Measurements from ENCODE around the gene SLC12A8.
A peak's percentile ranks its signal among the peaks of the same experiment; 100 is the strongest.

SLC12A8 gene

DNA sequence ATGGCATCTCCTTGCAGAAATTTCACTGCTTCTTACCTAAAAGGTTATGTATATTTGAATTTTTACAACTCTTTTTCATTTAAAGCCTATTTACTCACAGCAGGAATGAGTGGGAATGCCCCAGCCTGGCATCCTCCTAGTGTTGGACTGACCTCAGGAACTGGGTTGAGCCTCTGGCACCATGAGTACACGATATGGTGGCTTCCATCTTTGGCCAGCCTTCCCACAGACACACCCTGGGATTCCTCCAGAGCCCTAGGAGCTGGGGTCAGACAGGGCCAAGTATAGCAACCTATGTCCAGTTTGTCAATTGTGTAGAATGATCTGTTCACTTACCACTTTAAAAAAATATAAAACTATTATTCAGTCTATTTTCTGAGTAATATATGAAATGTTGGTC is 99.6 kb downstream of the SLC12A8 start:
- DNase-seq: no peak

DNA sequence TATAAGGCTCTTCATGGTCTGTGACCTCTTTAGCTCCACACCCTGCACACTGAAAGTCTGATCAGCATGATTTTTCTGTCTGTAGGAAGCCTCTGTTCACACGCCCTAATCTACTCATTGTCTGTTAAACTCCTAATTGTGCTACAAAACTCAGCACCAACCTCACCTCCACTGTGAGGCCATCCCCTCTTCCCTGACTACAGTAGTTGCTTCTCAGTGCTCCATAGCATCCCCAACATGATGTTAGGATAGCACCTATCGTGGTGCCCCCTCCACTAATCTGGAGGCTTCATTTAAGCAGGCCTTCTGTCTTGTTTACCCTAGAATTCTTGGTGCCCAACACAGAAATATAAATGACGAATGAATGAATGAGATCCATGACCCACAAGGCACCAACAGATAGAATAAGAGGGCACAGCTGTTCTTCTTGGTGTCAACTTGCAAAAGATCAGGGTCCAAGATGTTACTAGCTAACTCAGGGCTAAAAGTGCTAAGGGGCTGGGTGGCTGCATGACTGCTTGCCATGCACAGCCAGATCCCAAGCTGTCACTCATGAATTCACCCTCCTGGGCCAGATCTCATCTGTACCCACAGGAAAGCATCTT is 101.6 kb downstream of the SLC12A8 start:
- no peak for DNase-seq

DNA sequence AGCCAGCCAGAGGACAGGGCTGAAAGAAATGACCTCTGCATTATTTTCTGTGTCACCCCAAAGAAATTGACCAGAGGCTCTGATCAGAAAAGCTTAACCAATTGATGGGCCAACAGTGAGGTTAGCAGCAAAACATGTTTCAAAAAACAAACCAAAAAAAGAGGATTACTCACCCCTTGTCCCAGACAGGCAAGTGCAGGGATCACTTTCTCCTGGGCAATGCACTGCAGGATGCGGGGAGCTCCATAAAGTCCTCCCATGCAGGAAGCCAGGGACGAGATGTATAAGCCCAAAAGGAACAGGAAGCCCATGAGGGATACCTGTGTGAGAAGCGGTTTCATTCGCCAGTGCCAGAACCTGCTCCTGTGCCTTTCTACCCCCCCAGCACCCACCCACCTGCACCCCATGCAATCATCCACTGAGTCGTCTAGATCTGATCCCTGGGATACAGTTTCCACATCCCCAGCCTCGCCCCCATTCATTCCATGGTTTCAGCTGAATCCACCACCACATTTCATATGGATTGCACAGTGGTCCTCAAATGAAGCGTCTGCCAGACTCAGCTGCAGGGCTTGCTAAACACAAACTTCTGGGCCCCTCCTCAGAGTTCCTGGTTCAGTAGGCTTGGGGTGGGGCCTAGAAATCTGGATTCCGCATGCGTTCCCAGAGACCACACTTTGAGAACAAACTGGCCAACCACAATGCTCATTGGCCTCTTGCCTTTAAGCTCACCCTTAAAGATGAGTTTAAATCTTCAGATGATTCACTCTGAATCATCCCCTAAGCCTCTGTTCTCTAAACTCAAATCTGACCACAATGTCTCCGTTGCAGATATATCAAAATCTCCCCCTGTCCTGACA is 102.3 kb downstream of the SLC12A8 start:
- DNase-seq: peak; percentile 98

DNA sequence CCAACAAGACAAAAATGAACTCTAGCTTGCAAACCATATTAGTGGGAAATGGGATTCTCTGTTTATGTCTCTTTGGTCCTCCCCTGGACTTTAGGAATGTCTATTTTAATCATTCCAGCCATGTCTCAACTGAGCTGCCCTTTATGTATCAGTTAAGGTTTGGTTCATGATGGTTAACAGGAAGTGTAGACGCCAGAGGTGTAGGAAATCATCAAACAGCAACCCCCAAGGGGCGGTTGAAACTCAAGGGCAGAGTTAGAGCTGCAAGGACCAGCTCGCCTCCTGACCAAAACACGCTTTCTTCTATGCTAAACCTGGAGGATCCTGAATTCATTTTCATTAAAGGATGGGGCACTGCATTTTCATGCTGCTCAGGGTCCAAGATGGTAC is 103.0 kb downstream of the SLC12A8 start:
- DNase-seq: no peak

DNA sequence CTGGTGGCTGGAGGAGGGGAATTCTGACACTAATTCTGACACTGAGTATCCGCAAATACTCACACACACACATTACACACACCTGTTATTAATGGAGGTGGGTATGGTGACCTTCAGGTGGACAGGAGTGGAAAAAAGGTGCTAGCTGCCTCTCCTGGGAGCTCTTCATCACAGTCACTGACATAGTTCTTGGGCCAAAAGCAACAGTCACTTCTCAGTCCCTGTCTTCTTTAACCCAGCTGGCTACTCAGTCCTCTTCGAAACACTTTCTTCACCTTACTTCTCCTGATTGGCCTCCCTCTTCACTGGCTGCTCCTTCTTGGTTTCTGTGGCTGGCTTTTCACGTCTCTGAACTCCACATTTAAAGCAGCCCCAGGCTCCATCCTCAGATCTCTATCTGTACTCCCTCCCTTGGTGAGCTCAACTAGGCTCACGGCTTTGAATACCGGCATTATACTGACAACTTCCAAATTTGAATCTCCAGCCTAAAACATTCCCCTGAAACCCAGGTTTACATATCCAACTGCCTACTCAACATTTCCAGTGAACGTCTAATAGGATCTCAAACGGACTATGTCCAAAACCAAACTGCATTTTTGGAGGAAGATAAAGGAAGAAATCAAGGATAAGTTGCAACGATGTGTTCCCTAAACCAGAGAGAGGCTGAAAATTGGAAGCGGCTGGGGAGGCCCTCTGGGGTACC is 103.6 kb downstream of the SLC12A8 start:
- no peak for DNase-seq

DNA sequence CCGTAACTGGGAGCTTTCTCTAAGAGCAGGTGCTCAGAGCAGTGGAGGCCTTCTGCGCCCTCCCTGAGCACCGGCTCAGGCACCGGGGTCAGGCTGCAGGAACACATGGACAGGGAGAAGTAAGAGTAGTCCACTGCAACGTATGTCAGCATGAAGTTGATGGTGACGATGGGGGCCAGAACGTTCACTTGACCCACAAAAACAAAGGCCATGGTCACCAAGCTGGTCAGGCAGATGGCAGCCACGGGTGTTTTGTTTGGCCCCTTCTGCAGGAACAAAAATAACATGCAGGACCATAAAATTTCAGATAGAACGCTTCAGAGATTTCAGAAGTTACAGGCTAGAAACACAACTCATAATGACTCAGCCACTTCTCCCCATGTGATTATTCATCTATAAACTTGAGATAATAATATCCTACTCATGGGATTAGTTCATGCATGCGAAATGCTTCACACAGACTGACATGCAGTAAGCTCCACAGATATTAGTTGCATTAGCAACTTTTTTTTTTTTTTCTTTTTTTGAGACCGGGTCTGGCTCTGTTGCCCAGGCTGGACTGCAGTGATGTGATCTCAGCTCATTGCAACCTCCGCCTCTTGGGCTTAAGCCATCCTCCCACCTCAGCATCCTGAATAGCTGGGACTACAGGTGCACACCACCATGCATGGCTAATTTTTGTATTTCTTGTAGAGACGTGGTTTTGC is 104.5 kb downstream of the SLC12A8 start:
- DNase-seq: peak; percentile 93

DNA sequence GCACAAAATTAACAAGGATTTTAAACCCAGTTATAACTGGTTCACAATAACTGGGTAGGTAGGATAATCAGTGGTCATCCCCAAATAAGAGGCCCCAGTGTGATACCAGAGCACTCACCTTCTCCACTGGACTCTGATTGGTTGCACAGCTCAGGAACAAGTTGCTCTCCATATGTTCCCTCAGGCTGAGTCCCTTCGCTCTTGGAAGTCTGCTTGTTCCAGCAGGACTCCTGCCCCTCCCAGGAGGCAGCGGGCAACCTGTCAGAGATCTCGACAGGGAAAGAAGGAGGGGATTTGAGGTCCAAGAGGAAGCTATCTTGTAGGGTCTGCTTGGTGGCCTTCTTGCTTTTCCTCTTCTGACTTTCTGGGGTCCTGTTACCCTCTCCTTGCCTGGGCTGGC is 105.2 kb downstream of the SLC12A8 start:
- DNase-seq: no peak

DNA sequence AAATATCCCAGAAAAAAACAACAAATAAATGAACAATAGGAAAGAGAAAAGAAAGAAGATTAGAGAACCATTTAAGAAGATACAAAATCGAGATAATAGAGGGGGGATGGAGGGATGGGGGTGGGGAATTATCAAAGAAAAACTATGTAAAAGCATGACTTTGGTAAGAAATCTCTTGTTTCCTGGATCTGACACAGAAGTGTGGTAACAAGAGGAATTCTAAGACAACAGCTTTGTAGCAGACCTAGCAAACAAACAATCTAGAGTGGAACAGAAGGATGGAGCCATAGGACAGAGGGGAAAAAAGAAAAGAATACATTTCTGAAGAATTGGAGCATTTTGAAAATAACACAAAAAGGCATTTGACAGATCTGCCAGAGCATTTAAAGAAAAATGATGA is 107.4 kb downstream of the SLC12A8 start:
- no peak for DNase-seq

DNA sequence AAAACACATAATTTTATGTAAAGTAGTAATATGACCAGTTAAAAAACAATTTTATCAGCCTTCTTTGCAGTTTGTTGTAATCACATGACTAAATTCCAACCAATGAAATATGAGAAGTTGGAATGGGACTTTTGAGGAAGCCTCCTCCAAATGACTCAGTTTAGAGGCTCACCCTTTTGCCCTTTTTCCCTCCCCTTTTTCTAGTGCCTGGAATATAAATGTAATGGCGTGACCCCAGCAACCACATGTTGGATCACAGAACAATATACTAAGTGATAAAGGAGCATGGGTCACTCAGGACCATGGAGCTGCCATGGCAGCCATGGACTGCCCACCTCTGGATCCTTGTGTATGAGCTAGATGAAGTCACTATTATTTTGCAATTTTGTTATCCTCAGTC is 107.9 kb downstream of the SLC12A8 start:
- no peak for DNase-seq

DNA sequence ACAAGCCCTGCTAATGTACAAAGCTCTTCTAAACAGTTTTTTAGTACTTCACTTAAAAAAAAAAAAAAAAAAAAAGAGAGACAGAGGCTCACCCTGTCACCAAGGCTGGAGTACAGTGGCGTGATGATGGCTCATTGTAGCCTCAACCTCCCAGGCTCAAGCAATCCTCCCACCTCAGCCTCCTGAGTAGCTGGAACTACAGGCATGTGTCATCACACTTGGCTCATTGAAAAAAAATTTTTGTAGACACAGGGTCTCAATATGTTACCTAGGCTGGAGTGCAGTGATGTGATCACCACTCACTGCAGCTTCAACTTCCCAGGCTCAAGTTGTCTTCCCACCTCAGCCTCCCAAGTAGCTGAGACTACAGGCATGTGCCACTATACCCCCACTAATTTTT is 109.1 kb downstream of the SLC12A8 start:
- DNase-seq: no peak

DNA sequence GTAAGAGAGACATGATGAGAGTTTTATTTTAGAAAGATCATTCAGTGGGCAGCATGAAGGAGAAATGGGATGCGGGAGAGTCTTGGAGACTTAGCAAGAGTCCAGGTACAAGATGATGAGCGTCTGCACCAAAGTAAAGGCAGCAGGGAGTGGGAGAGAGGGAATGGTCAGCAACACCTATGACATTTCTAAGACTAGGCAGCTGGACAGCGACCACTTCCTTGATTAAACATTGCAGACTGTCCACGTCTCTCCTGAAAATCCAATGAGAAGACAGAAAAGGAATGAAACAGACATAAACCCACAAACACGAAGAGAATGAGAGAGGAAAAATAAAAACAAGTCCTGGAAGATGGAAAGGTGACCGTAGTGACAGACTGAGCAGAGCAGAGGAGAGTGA is 110.1 kb downstream of the SLC12A8 start:
- DNase-seq: no peak

DNA sequence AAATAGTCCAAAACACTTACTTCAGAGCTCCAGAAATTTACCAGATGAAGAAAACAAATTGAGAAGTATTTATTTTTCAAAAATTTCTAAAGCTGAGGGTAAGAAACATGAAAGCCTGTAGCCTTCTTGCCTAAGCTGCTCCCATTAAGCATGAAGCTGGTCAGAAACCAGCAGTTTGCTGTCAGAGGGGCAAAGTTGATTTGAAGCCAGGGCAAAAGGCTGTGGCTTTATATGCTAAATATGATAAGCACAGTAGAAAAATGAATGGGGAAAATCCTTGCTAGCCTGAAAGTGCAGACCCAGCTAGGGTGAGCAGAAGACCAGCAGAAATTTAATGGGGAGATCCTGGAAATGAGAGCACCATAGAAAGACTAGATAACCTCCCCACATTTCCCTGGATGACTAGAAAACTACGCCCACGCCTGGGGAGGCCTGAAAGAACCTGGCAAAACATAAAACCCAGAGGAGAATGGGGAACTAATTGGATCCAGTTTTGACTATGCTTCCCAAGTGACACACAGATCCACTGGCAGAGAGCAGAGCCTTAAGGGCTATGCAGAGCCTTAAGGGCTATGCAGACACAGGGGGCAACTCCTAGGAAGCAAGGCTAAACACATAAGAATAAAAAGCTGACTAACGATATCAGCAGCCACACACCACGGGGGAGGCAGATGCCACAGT is 113.8 kb downstream of the SLC12A8 start:
- peak; percentile 57 for DNase-seq

DNA sequence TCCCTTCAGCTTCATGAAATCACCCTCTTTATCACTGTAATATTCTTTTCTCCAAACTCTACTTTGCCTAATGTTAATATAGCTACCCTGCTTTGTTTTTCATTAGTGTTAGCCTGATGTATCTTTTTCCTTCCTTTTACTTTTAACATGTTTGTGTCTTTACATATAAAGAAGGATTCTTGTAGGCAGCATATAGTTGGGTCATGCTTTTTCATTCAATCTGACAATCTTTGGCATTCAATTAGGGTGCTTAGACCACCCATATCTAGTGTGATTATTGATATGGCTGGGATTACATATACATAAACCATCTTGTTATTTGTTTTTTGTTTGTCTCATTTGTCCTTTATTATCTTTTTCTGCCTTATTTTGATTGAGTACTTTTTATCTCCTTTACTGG is 121.9 kb downstream of the SLC12A8 start:
- DNase-seq: no peak

DNA sequence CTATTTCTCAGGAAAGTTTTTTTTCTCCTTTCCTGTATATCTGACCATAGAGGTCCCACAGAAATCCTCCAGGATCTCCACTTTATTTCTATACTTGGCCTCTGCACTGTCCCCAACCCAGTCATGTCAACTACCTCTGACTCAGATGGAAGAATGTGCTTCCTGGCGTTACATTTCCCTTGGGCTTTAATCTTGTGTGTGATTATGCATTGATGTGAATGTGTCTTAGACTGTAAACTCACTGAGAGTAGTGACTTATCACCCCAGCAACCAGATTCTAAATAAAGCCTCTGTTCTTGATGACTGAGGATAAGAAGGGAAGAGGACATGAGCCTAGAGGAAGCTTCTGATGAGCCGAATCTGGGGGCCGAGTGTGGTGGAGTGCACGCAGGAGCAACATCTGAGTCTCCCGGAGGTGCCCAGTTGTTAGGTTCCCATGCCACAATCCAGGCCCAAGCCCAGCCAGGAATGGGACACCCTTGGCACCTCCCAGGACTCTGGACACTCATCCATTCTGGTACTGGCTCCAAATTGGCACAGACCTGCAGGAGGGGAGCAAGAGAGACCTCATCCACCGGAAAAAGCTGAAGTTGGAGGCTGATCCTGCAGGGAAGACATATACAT is 124.7 kb downstream of the SLC12A8 start:
- peak; percentile 98 for DNase-seq

DNA sequence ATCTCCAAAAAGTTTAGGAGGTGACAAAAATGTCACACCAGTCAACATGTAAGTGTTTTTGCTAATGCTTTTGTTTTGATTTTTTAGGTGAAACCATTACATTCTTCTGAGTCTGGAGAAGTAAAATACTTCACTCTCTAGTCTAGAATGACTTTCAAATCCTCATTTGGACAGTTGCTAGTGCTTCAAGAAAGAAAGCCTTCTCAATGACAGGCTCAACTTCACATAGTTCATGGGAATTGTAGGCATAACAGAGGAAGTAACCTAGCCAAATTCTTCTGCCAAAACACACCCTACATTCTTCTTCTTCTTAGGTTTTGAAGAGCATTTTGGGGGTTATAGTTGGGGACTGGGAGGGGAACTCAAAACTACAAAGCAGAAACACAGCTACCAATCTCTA is 127.4 kb downstream of the SLC12A8 start:
- DNase-seq: no peak

DNA sequence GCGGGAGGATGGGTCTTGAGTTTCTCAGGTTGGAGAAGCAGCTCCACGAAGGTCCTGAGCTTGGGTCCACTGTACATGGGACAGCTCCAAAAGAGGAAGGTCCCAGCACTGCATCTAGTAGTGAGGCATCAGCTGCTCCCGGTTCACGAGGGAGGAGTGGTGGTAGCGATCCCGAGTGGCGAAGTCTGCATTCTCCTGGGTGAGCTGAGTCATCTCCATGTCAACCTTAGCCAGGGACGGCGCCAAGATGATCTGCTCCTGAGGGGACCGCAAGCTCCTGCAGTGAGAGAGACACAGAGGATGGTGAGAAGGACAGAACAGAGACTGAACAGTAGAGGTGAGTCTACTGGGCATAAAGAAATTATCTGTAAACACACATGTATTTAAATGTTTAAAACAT is 128.8 kb downstream of the SLC12A8 start:
- peak; percentile 78 for DNase-seq

DNA sequence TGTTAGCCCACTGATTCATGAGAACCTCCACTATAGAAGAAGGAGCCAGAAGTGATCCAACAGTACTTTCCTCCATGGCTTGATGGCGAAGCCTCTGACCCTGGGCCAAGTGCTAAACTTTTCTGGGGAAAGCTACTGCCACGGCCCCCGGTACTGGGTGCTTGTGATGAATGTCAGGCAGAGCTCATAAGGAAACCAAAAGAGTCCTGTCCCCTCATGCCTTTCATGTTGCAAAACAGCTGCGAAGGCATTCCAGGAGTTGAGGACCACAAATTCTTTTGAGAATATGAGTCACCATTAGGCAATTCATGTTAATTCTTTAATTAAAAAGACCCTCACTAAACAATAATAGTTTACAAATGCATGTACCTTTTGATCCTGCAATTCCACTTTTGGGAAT is 130.2 kb downstream of the SLC12A8 start:
- peak; percentile 67 for DNase-seq

DNA sequence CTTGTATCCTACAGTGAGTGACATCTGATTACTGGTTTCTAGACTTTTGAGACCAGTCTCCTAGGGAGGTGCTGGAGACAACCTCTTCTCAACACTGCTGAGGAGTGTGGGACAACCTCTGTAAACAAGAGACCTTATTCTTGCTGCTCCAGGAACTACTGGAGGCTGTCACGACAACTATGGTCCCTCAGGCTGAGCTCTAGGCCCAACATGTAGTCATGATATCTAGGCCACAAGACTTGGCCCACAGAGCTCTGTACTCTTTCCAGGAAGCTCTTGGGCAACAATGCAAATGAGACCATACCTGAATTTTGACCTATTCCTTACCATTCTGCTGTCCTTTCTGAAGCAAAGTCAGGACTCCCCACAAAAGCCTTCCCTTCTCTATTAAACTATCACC is 132.5 kb downstream of the SLC12A8 start:
- DNase-seq: no peak

DNA sequence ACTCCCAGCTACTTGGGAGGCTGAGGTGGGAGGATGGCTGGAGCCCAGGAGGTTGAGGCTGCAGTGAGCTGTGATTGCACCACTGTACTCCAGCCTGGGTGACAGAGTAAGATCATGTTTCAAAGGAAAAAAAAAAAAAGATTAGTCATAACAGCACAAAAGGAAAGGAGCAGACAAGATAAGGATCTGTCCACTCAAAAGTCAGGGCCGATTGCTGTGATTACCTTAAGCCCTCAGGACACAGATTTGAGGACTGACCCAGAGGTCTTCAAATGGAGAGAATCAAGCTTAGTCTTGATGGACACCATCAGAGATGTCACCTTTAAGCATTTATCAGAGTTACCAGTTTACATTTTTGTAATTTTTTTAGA is 132.9 kb downstream of the SLC12A8 start:
- DNase-seq: peak; percentile 32

DNA sequence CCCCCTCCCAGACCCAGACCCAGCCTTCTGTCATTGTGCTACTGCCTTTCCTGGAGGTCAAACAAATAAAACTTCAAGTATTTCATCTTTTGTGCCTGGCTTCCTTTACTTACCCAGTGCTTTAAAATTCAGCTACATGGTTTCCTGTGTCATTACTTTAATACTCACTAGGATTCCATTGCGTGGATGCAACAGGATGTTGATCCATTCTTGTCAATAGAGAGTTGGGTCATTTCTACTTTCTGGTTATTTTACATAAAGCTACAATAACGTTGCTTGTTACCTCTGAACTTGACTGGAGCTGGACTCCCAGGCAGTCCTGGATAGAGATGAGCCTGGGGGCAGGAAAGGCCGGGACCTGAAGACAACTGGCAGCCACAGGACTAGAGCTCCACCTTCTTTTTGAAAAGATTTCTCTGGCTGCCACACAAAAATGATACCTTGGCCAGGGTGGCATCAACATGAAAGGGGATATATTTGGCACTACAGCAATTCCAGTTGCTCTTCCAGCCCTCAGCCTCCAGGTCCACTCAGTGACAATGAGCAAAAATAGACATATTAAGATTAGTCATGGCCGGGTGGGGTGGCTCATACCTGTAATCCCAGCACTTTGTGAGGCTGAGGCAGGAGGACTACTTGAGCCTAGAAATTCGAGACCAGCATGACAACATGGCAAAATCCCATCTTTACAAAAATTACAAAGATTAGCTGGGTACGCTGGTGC is 133.4 kb downstream of the SLC12A8 start:
- DNase-seq: peak; percentile 56

DNA sequence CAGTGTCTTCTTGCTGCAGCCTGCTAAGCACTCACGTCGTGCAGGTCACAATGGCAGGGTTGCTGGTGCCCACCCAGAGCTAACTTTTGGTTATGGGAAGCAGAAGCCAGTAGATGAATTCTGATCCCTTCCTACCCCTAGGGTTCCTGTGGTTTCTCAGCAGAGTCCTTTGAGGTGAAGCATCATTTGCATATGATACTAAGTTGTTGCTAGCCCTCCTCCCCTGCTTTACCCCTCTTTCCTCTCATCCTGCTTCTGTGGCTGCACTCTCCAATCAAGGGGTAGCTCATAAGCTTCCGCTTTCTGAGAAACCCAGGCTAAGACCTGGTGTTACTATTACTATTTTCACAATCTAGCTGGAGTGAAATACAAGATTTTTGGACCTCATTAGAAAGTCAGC is 134.7 kb downstream of the SLC12A8 start:
- DNase-seq: no peak

All from fibroblast of skin of back (primary cell).